ENCODE data around the gene OR4X2. TPM values are rescaled to one million over a fixed set of nuclear protein-coding genes. Genes with fewer than 3 reads are reported as not detected.
"Not testable (repeated sequence)": the region's sequence is repeated elsewhere in the genome, so short reads cannot be mapped to it uniquely, and the experiment has no call there.

Gene OR4X2
- not detected for total RNA-seq
- long read RNA-seq = 0 reads

GRCh38 chr11:48244804-48245203, at the start of gene OR4X2:
TSS of gene OR4X2 (plus strand) at chr11:48245104. CDS start at chr11:48245104, 0 bp downstream.
- H3K4me1 ChIP-seq = no peaks in the 10 kb centered on the region
- TF ChIP-seq CTCF (IDR thresholded peaks at IDR 0.05) = no peak
- H3K9me3 ChIP-seq = peaks cover 17% of the 10 kb centered on the region
- intact Hi-C loops (cut with DNase I) = no loop called here
- H3K27ac ChIP-seq = no peak within 1 kb of the TSS
- DNase-seq (no peak), ATAC-seq (no peak)
- H3K4me3 ChIP-seq = no peak within 1 kb of the TSS
- H3K36me3 ChIP-seq = no peaks in the 10 kb centered on the region
- H3K27me3 ChIP-seq (ENCODE audit: low read depth) = no peaks in the 10 kb centered on the region

- DNase-seq = no peak
- H3K27ac ChIP-seq = no peak overlapping the region
These were observed 37.0 kb upstream of the OR4X2 start for GRCh38 chr11:48207881-48208280.

GRCh38 chr11:48210052-48210451, 34.9 kb upstream of the OR4X2 start:
- DNase-seq = no peak
- Histone ChIP-seq H3K9me3 (no peaks in the 10 kb centered on the region), H3K4me3 (no peak overlapping the region), H3K4me1 (no peaks in the 10 kb centered on the region), H3K27me3 (ENCODE audit: low read depth) (no peaks in the 10 kb centered on the region), H3K36me3 (no peaks in the 10 kb centered on the region), H3K27ac (no peak overlapping the region)
- no peak for TF ChIP-seq CTCF (IDR thresholded peaks at IDR 0.05)
- intact Hi-C loops (cut with DNase I) = no loop called here
- no peak for ATAC-seq

More at GRCh38 chr11:48207881-48208280, 37.0 kb upstream of the OR4X2 start:
- no peaks in the 10 kb centered on the region for H3K4me1 ChIP-seq
- intact Hi-C loops (cut with DNase I) = no loop called here
- no peak for TF ChIP-seq CTCF (IDR thresholded peaks at IDR 0.05)
- H3K4me3 ChIP-seq = no peak overlapping the region
- no peaks in the 10 kb centered on the region for H3K27me3 ChIP-seq (ENCODE audit: low read depth)
- no peak for ATAC-seq
- no peaks in the 10 kb centered on the region for H3K36me3 ChIP-seq
- H3K9me3 ChIP-seq = no peaks in the 10 kb centered on the region

GRCh38 chr11:48216510-48216909, 28.4 kb upstream of the OR4X2 start, which contains the start of gene OR4B1:
TSS of gene OR4B1 (plus strand) at chr11:48216810. CDS start at chr11:48216810, 0 bp downstream.
- no peaks in the 10 kb centered on the region for H3K9me3 ChIP-seq
- ATAC-seq (no peak), DNase-seq (no peak)
- H3K36me3 ChIP-seq = no peaks in the 10 kb centered on the region
- no peaks in the 10 kb centered on the region for H3K4me1 ChIP-seq
- no peak within 1 kb of the TSS for H3K27ac ChIP-seq
- intact Hi-C loops (cut with DNase I) = no loop called here
- no peak within 1 kb of the TSS for H3K4me3 ChIP-seq
- H3K27me3 ChIP-seq (ENCODE audit: low read depth) = no peaks in the 10 kb centered on the region
- no peak for TF ChIP-seq CTCF (IDR thresholded peaks at IDR 0.05)

- no peak overlapping the region for H3K4me3 ChIP-seq
- H3K27ac ChIP-seq = no peak overlapping the region
- intact Hi-C loops (cut with DNase I) = no loop called here
- H3K4me1 ChIP-seq = no peaks in the 10 kb centered on the region
- H3K36me3 ChIP-seq = no peaks in the 10 kb centered on the region
- TF ChIP-seq CTCF (IDR thresholded peaks at IDR 0.05) = no peak
- H3K27me3 ChIP-seq (ENCODE audit: low read depth) = no peaks in the 10 kb centered on the region
- no peak for DNase-seq
- no peaks in the 10 kb centered on the region for H3K9me3 ChIP-seq
- no peak for ATAC-seq
These were observed 16.1 kb upstream of the OR4X2 start for GRCh38 chr11:48228761-48229160.

GRCh38 chr11:48230057-48230456, 14.8 kb upstream of the OR4X2 start:
- ATAC-seq; H3K9me3 ChIP-seq; DNase-seq; H3K4me1 ChIP-seq; H3K36me3 ChIP-seq; intact Hi-C loops (cut with DNase I); H3K4me3 ChIP-seq; H3K27me3 ChIP-seq (ENCODE audit: low read depth); H3K27ac ChIP-seq: not testable (repeated sequence)
